GM12874 (cell line): Measurements from ENCODE around the gene CFAP45.

Experiments used
- CTCF ChIP-seq: IDR thresholded peaks from 2 replicates; pipeline ENCODE4 v1.5.1; 2011; ENCODE audit warnings: low read depth, mild to moderate bottlenecking, control low read depth, low read length, moderate library complexity; ENCODE audit not compliant: insufficient read depth

The CFAP45 gene

GRCh38 chr1:159930216-159930615 is 30.3 kb upstream of the CFAP45 start:
- no peak for TF ChIP-seq CTCF

- TF ChIP-seq CTCF: no peak
These were observed 29.4 kb upstream of the CFAP45 start for GRCh38 chr1:159929155-159930051.

GRCh38 chr1:159928491-159929050 is 28.6 kb upstream of the CFAP45 start:
- TF ChIP-seq CTCF: no peak

GRCh38 chr1:159927849-159928431 is 28.0 kb upstream of the CFAP45 start:
- TF ChIP-seq CTCF: no peak

- TF ChIP-seq CTCF: no peak
These were observed 27.4 kb upstream of the CFAP45 start for GRCh38 chr1:159927211-159927848.

- TF ChIP-seq CTCF: no peak
These were observed 25.7 kb upstream of the CFAP45 start for GRCh38 chr1:159925719-159926078.
